Transverse colon (tissue), 4 donors: ENCODE results near the gene RTN4. TPM values are rescaled to one million over a fixed set of nuclear protein-coding genes. Genes with fewer than 3 reads are reported as not detected.

ENCODE experiments used
- DNase-seq: peaks from one replicate; pipeline ENCODE4 v3.0.0-alpha.2; 2019
- H3K27ac ChIP-seq, 4 donors: fragments of 200-600 bp; sonication (generic); 2 replicates each; pipeline ENCODE4 v1.5.1; 2016 to 2018; ENCODE audit warnings: inconsistent platforms in 4 of 4
- H3K27me3 ChIP-seq: fragments of 200-600 bp; sonication (generic); 2 replicates; pipeline ENCODE4 v1.5.1; 2017; ENCODE audit warnings: inconsistent platforms
- H3K36me3 ChIP-seq, 4 donors: fragments of 200-600 bp; sonication (generic); 2 replicates each; pipeline ENCODE4 v1.5.1; 2017 to 2019; ENCODE audit warnings: inconsistent platforms in 4 of 4
- H3K4me1 ChIP-seq, 4 donors: fragments of 200-600 bp; sonication (generic); 2 replicates each; pipeline ENCODE4 v1.5.1; 2017 to 2020; ENCODE audit warnings: inconsistent platforms in 4 of 4
- H3K4me3 ChIP-seq, 4 donors: fragments of 200-600 bp; sonication (generic); 1 replicate in 1 of 4; 2 replicates in 3 of 4; pipeline versions ENCODE4 v1.5.1 to v1.6.1; 2017 to 2019; ENCODE audit warnings: inconsistent platforms in 4 of 4
- H3K9me3 ChIP-seq, 2 donors: fragments of 200-600 bp; sonication (generic); 2 replicates each; pipeline ENCODE4 v1.5.1; 2017 to 2019; ENCODE audit warnings: inconsistent platforms in 2 of 2
- CTCF ChIP-seq, 5 experiments: fragments of 200-600 bp in 3 of 5; fragments of 450-650 bp in 2 of 5; sonication (generic) in 3 of 5; IDR thresholded peaks; 1 replicate in 2 of 5; 2 replicates in 3 of 5; pipeline ENCODE4 v1.5.1; 2016 to 2017; ENCODE audit warnings: antibody characterized with exemption in 5 of 5, inconsistent platforms in 3 of 5, mild to moderate bottlenecking in 2 of 5, moderate library complexity in 1 of 5
- EP300 ChIP-seq: sonication (generic); formaldehyde crosslinking; IDR thresholded peaks from one replicate; pipeline ENCODE4 v1.6.1; 2017; ENCODE audit warnings: antibody characterized with exemption, low read depth
- POLR2A ChIP-seq: fragments of 450-650 bp; IDR thresholded peaks from one replicate; pipeline ENCODE4 v1.6.1; 2016; ENCODE audit warnings: antibody characterized with exemption, mild to moderate bottlenecking, moderate library complexity
- POLR2AphosphoS5 ChIP-seq, 3 donors: sonication (generic); formaldehyde crosslinking; IDR thresholded peaks; one replicate each; pipeline ENCODE4 v1.6.1; 2016; ENCODE audit warnings: antibody characterized with exemption in 3 of 3
- WGBS, 2 donors: methylation state at CpG; one replicate each; pipeline ENCODE4 v1.1.5; 2018; ENCODE audit warnings: low coverage in 1 of 2; 5-methylcytosine and 5-hydroxymethylcytosine counted together
- in situ Hi-C, 4 donors: fragments of 200-750 bp; cut with MboI; loops; one replicate each; pipeline versions ENCODE4 v1.15.0 to v1.15.1; 2017; ENCODE audit warnings: low sequenced_read_pairs in 3 of 4, low pct_ligation_motif_present in 1 of 4, low pct_unique_long_range_greater_than_20kb in 1 of 4
- intact Hi-C: fragments of 100-400 bp; cut with DNase I; formaldehyde crosslinking; loops from one replicate; pipeline ENCODE4 v1.15.1; 2023; ENCODE audit warnings: low total_unique reads
- total RNA-seq, 4 donors: library from RNA; depleted of rRNA; stranded (reverse); fragments of >200 nt; gene quantifications; one replicate each; pipeline ENCODE4 v1.1.0, GENCODE V29; 2016

The RTN4 gene
- total RNA-seq, 4 donors from 2014 or later: 82.2 to 212 (median 183) TPM

GRCh38 chr2:55017428-55017827 lies 32.8 kb downstream of the RTN4 start:
- TF ChIP-seq CTCF (IDR thresholded peaks at IDR 0.05) (no peak), POLR2AphosphoS5 (IDR thresholded peaks at IDR 0.05) (no peak), EP300 (no peak), POLR2A (no peak)
- DNase-seq: no peak
- H3K4me1 ChIP-seq: peaks cover 22 to 46% (median 32%) of the 10 kb centered on the region in 4 donors
- in situ Hi-C loops: loop anchor here in 2 of 4 donors (10.0 kb wide), 1 partner anchor 147 kb away; no protein-coding TSS in a partner anchor
- no peaks in the 10 kb centered on the region for H3K9me3 ChIP-seq
- WGBS, 2 donors: 98 to 100% methylated on average over 3 of the region's 3 CpGs
- H3K27me3 ChIP-seq: no peaks in the 10 kb centered on the region
- no peak overlapping the region for H3K27ac ChIP-seq
- H3K36me3 ChIP-seq: peaks cover 0 to 3% (median 0%) of the 10 kb centered on the region in 4 donors
- intact Hi-C loops: loop anchor here (10.0 kb wide), 1 partner anchor 147 kb away; no protein-coding TSS in a partner anchor
- no peak overlapping the region for H3K4me3 ChIP-seq

GRCh38 chr2:55014962-55015939 lies 35.0 kb downstream of the RTN4 start:
- H3K27me3 ChIP-seq: no peaks in the 10 kb centered on the region
- no peaks in the 10 kb centered on the region for H3K9me3 ChIP-seq
- in situ Hi-C loops (loop anchor here in 2 of 4 donors (10.0 kb wide), 1 partner anchor 150 kb away; no protein-coding TSS in a partner anchor), intact Hi-C loops (loop anchor here (10.0 kb wide), 1 partner anchor 150 kb away; no protein-coding TSS in a partner anchor)
- TF ChIP-seq CTCF (IDR thresholded peaks at IDR 0.05) (peak; percentile 60 to 82 (median 65)), POLR2A (no peak), POLR2AphosphoS5 (IDR thresholded peaks at IDR 0.05) (peak in 2 of 3 donors; percentile 48 to 62)
- H3K27ac ChIP-seq: peak overlapping the region in 3 of 4 donors; percentile 18 to 50 (median 32)
- peaks cover 34 to 68% (median 54%) of the 10 kb centered on the region in 4 donors for H3K4me1 ChIP-seq
- WGBS, 2 donors: 37 to 39% methylated on average over 6 of the region's 6 CpGs
- H3K4me3 ChIP-seq: no peak overlapping the region
- peak; percentile 69 for DNase-seq
- H3K36me3 ChIP-seq: peaks cover 0 to 3% (median 0%) of the 10 kb centered on the region in 4 donors

GRCh38 chr2:55013936-55014335 lies 36.3 kb downstream of the RTN4 start:
- no peak for DNase-seq
- H3K27me3 ChIP-seq: no peaks in the 10 kb centered on the region
- no peak overlapping the region for H3K4me3 ChIP-seq
- intact Hi-C loops (loop anchor here (10.0 kb wide), 1 partner anchor 151 kb away; no protein-coding TSS in a partner anchor), in situ Hi-C loops (loop anchor here in 2 of 4 donors (10.0 kb wide), 1 partner anchor 151 kb away; no protein-coding TSS in a partner anchor)
- H3K4me1 ChIP-seq: peaks cover 34 to 79% (median 61%) of the 10 kb centered on the region in 4 donors
- 35 to 36% methylated on average over 1 of the region's 1 CpG for WGBS, 2 donors
- H3K27ac ChIP-seq: peak overlapping the region in 3 of 4 donors; percentile 75 to 82 (median 81)
- TF ChIP-seq EP300 (no peak), CTCF (IDR thresholded peaks at IDR 0.05) (peak in 4 of 5 experiments; percentile 21 to 44 (median 29))
- H3K9me3 ChIP-seq: no peaks in the 10 kb centered on the region
- peaks cover 0 to 2% (median 0%) of the 10 kb centered on the region in 4 donors for H3K36me3 ChIP-seq
